Measurements from ENCODE around the gene PTS.

PTS gene

DNA sequence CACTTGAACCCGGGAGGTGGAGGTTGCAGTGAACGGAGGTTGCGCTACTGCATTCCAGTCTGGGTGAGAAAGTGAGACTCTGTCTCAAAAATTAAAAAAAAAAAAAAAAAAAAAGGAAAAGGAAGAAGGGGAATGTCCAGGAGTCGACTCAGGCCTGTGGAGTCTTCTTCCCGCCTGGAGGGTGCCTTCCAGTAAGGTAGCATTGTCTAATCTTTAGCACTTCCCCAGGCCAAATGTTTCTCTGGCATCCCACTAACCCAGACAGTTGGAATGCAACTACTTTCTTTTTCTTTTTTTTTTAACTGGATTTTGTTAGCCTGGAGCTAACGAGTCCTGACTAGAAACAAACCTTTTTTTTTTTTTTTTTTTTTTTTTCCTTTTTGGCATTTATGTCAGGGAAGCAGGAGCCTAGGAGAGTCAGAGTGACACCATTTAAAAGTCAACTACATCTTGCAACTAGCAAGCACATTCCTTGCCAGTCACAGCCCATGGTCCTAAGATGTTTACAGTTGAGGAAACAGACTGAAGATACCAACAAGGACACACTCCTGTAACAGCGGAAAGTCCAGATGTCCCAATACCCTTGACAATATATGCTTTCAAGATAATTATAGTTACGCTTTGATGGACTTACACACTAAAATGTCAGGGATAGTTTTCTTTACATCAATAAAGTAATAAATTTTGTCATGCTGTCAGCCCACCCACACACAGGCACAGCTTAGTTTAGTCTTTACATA lies 23.8 kb downstream of the PTS start:
- no peak overlapping the region for H3K4me3 ChIP-seq (replicated peaks; ENCODE audit: low read depth, low read length)
- no peak for TF ChIP-seq CTCF (IDR thresholded peaks at IDR 0.05; ENCODE audit: low read depth, low read length, missing control alignments)
- DNase-seq (ENCODE audit: extremely low read depth, low read depth): no peak

GRCh38 chr11:112253605-112254242 lies 27.5 kb downstream of the PTS start:
- H3K4me3 ChIP-seq (replicated peaks; ENCODE audit: low read depth, low read length): no peak overlapping the region
- no peak for TF ChIP-seq CTCF (IDR thresholded peaks at IDR 0.05; ENCODE audit: low read depth, low read length, missing control alignments)
- DNase-seq (ENCODE audit: extremely low read depth, low read depth): no peak

- DNase-seq (ENCODE audit: extremely low read depth, low read depth): no peak
- no peak overlapping the region for H3K4me3 ChIP-seq (replicated peaks; ENCODE audit: low read depth, low read length)
- TF ChIP-seq CTCF (IDR thresholded peaks at IDR 0.05; ENCODE audit: low read depth, low read length, missing control alignments): no peak
These were observed 29.0 kb downstream of the PTS start for GRCh38 chr11:112255067-112255720.

- no peak within 1 kb of the TSS for H3K4me3 ChIP-seq (replicated peaks; ENCODE audit: low read depth, low read length)
- no peak for DNase-seq (ENCODE audit: extremely low read depth, low read depth)
- no peak for TF ChIP-seq CTCF (IDR thresholded peaks at IDR 0.05; ENCODE audit: low read depth, low read length, missing control alignments)
These were observed 34.3 kb downstream of the PTS start, which contains the start of gene PLET1 for GRCh38 chr11:112260490-112260889. PLET1 (minus strand) TSS chr11:112260860; CDS start chr11:112260589, 271 bp downstream.

- no peak for DNase-seq (ENCODE audit: extremely low read depth, low read depth)
- no peak for TF ChIP-seq CTCF (IDR thresholded peaks at IDR 0.05; ENCODE audit: low read depth, low read length, missing control alignments)
- H3K4me3 ChIP-seq (replicated peaks; ENCODE audit: low read depth, low read length): no peak overlapping the region
These were observed 39.6 kb downstream of the PTS start for GRCh38 chr11:112265659-112266409.

DNA sequence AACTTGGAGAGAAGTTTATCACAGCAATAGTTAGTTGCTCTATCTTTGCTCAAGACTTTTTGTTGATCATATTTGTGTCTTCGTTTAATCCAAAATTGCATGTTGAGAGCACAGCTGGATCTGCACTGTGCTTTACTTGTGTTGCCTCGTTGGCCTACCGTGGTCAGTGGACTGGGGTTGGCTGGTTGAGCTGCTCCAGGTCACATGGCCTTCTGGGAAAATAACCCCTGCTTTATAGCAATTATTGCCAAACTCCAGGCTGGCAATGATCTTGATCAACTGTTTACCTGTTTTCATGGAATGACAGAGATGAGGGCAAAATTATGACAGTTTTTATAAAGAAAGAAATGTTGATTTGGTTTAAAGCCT lies 40.2 kb downstream of the PTS start:
- no peak for TF ChIP-seq CTCF (IDR thresholded peaks at IDR 0.05; ENCODE audit: low read depth, low read length, missing control alignments)
- H3K4me3 ChIP-seq (replicated peaks; ENCODE audit: low read depth, low read length): no peak overlapping the region
- no peak for DNase-seq (ENCODE audit: extremely low read depth, low read depth)
